ENCODE results near the gene AP5M1. TPM values are rescaled to one million over a fixed set of nuclear protein-coding genes. Genes with fewer than 3 reads are reported as not detected.

AP5M1 gene
- total RNA-seq, 1 experiment from 2014 or later: 28.3 TPM

GRCh38 chr14:57266065-57266464 lies 2.7 kb upstream of the AP5M1 start:
- H3K27me3 ChIP-seq (ENCODE audit: insufficient read depth, low read depth): no peaks in the 10 kb centered on the region
- H2AFZ ChIP-seq: no peak overlapping the region
- H3K9me3 ChIP-seq (ENCODE audit: insufficient read depth, low read depth): no peaks in the 10 kb centered on the region
- H3K4me3 ChIP-seq: no peak overlapping the region
- CTCF ChIA-PET: interaction anchor here (0.5 kb wide), 1 partner anchor 1141 kb away, joined by 3 read pairs; no protein-coding TSS in a partner anchor
- DNase-seq: no peak
- H3F3A ChIP-seq (ENCODE audit: insufficient read depth, low read depth): peaks cover 8% of the 10 kb centered on the region
- H3K4me2 ChIP-seq: no peak overlapping the region
- no peaks in the 10 kb centered on the region for H3K9me2 ChIP-seq (ENCODE audit: insufficient read depth)
- H4K20me1 ChIP-seq (ENCODE audit: insufficient read depth): no peaks in the 10 kb centered on the region; the same call in none of the 2 replicates
- intact Hi-C loops (cut with micrococcal nuclease; ENCODE audit: unreplicated experiment): no loop called here
- no TSS peak for BruUV-seq (replicated peaks)
- peaks cover 81% of the 10 kb centered on the region for H3K79me2 ChIP-seq (ENCODE audit: low read depth)
- POLR2A ChIA-PET (ENCODE audit: unreplicated experiment): no interaction called here
- no peak overlapping the region for H3K27ac ChIP-seq
- TF ChIP-seq EZH2 (IDR thresholded peaks at IDR 0.05; ENCODE audit: low read depth): no peak
- H3K4me1 ChIP-seq (replicated peaks; ENCODE audit: insufficient read depth): peaks cover 20% of the 10 kb centered on the region
- no peaks in the 10 kb centered on the region for H3K36me3 ChIP-seq (ENCODE audit: low read depth)

- Histone ChIP-seq H3K9me2 (ENCODE audit: insufficient read depth) (no peaks in the 10 kb centered on the region), H3K27me3 (ENCODE audit: insufficient read depth, low read depth) (no peaks in the 10 kb centered on the region), H3K36me3 (ENCODE audit: low read depth) (peaks cover 21% of the 10 kb centered on the region), H3K4me2 (no peak overlapping the region), H3K79me2 (ENCODE audit: low read depth) (peaks cover 47% of the 10 kb centered on the region), H3K9me3 (ENCODE audit: insufficient read depth, low read depth) (no peaks in the 10 kb centered on the region), H4K20me1 (ENCODE audit: insufficient read depth) (peaks cover 4% of the 10 kb centered on the region), H2AFZ (no peak overlapping the region), H3K4me1 (replicated peaks; ENCODE audit: insufficient read depth) (peaks cover 20% of the 10 kb centered on the region; the same call in 1 of the 2 replicates), H3K27ac (no peak overlapping the region), H3K4me3 (no peak overlapping the region), H3F3A (ENCODE audit: insufficient read depth, low read depth) (peaks cover 8% of the 10 kb centered on the region)
- TF ChIP-seq EZH2 (IDR thresholded peaks at IDR 0.05; ENCODE audit: low read depth) (no peak), CTCF (conservative IDR thresholded peaks at IDR 0.05) (no peak)
- intact Hi-C loops (cut with micrococcal nuclease; ENCODE audit: unreplicated experiment): no loop called here
- CTCF ChIA-PET: no interaction called here
- no TSS peak for BruUV-seq (replicated peaks)
- POLR2A ChIA-PET (ENCODE audit: unreplicated experiment): no interaction called here
- no peak for DNase-seq
Measured at GRCh38 chr14:57273236-57273635, 4.5 kb downstream of the AP5M1 start.

GRCh38 chr14:57274551-57274950 lies 5.8 kb downstream of the AP5M1 start:
- intact Hi-C loops (cut with micrococcal nuclease; ENCODE audit: unreplicated experiment): no loop called here

More at GRCh38 chr14:57274551-57274950, 5.8 kb downstream of the AP5M1 start:
- H3K27ac ChIP-seq: no peak overlapping the region
- no peak overlapping the region for H3K4me3 ChIP-seq
- no peak for DNase-seq
- H3K79me2 ChIP-seq (ENCODE audit: low read depth): peaks cover 42% of the 10 kb centered on the region
- no peaks in the 10 kb centered on the region for H3K9me3 ChIP-seq (ENCODE audit: insufficient read depth, low read depth)
- peaks cover under 1% of the 10 kb centered on the region; the same call in 1 of the 2 replicates for H3F3A ChIP-seq (ENCODE audit: insufficient read depth, low read depth)
- no TSS peak for BruUV-seq (replicated peaks)
- H3K4me2 ChIP-seq: no peak overlapping the region
- H3K4me1 ChIP-seq (replicated peaks; ENCODE audit: insufficient read depth): peaks cover 20% of the 10 kb centered on the region; the same call in 1 of the 2 replicates
- ChIA-PET POLR2A (ENCODE audit: unreplicated experiment) (no interaction called here), CTCF (no interaction called here)
- H3K9me2 ChIP-seq (ENCODE audit: insufficient read depth): no peaks in the 10 kb centered on the region
- H4K20me1 ChIP-seq (ENCODE audit: insufficient read depth): peaks cover 4% of the 10 kb centered on the region
- H2AFZ ChIP-seq: no peak overlapping the region
- H3K27me3 ChIP-seq (ENCODE audit: insufficient read depth, low read depth): no peaks in the 10 kb centered on the region
- H3K36me3 ChIP-seq (ENCODE audit: low read depth): peaks cover 24% of the 10 kb centered on the region
- TF ChIP-seq CTCF (conservative IDR thresholded peaks at IDR 0.05): no peak
- no peak for TF ChIP-seq EZH2 (IDR thresholded peaks at IDR 0.05; ENCODE audit: low read depth)

Data from PC-9 (cell line).